Measurements from ENCODE around the gene TMEM38B.

DNA sequence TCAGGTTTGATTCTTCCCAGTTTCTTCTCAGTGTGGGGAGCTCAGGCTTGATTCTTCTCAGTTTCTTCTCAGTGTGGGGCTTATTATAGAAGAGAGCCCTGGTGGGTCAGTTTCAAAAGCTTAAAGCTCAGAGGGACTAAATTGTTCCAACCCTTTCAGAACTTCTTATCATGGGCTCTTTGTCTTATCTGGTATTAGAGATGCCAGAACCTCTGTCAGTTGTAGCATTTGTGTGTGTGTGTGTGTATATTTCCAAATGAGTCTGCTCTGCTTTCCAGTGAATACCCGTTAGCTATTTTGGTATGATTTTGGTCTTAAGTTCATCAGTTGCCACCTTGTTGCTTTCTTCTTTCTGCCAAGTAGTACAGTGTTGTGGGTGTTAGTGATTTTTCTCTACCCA is 21.8 kb downstream of the TMEM38B start:
- TF ChIP-seq, protein P1, sequence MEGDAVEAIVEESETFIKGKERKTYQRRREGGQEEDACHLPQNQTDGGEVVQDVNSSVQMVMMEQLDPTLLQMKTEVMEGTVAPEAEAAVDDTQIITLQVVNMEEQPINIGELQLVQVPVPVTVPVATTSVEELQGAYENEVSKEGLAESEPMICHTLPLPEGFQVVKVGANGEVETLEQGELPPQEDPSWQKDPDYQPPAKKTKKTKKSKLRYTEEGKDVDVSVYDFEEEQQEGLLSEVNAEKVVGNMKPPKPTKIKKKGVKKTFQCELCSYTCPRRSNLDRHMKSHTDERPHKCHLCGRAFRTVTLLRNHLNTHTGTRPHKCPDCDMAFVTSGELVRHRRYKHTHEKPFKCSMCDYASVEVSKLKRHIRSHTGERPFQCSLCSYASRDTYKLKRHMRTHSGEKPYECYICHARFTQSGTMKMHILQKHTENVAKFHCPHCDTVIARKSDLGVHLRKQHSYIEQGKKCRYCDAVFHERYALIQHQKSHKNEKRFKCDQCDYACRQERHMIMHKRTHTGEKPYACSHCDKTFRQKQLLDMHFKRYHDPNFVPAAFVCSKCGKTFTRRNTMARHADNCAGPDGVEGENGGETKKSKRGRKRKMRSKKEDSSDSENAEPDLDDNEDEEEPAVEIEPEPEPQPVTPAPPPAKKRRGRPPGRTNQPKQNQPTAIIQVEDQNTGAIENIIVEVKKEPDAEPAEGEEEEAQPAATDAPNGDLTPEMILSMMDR (IDR thresholded peaks at IDR 0.05): no peak
- no peak for TF ChIP-seq POLR2AphosphoS5 (IDR thresholded peaks at IDR 0.05)
- no peak for TF ChIP-seq EP300 (IDR thresholded peaks at IDR 0.05)
- TF ChIP-seq POLR2A (IDR thresholded peaks at IDR 0.05): no peak
